HG02970 (cell line): ENCODE measurements around the gene UTP14A.
"Not testable (repeated sequence)": the region's sequence is repeated elsewhere in the genome, so short reads cannot be mapped to it uniquely, and the experiment has no call there.

ENCODE experiments used
- ATAC-seq: cut with Tn5 transposase; IDR thresholded peaks from one replicate; pipeline ENCODE4 v1.9.1; 2021; ENCODE audit warnings: mild to moderate bottlenecking, moderate library complexity, moderate number of reproducible peaks; ENCODE audit not compliant: unreplicated experiment, low FRiP score

UTP14A gene, protein sequence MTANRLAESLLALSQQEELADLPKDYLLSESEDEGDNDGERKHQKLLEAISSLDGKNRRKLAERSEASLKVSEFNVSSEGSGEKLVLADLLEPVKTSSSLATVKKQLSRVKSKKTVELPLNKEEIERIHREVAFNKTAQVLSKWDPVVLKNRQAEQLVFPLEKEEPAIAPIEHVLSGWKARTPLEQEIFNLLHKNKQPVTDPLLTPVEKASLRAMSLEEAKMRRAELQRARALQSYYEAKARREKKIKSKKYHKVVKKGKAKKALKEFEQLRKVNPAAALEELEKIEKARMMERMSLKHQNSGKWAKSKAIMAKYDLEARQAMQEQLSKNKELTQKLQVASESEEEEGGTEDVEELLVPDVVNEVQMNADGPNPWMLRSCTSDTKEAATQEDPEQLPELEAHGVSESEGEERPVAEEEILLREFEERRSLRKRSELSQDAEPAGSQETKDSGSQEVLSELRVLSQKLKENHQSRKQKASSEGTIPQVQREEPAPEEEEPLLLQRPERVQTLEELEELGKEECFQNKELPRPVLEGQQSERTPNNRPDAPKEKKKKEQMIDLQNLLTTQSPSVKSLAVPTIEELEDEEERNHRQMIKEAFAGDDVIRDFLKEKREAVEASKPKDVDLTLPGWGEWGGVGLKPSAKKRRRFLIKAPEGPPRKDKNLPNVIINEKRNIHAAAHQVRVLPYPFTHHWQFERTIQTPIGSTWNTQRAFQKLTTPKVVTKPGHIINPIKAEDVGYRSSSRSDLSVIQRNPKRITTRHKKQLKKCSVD

DNA sequence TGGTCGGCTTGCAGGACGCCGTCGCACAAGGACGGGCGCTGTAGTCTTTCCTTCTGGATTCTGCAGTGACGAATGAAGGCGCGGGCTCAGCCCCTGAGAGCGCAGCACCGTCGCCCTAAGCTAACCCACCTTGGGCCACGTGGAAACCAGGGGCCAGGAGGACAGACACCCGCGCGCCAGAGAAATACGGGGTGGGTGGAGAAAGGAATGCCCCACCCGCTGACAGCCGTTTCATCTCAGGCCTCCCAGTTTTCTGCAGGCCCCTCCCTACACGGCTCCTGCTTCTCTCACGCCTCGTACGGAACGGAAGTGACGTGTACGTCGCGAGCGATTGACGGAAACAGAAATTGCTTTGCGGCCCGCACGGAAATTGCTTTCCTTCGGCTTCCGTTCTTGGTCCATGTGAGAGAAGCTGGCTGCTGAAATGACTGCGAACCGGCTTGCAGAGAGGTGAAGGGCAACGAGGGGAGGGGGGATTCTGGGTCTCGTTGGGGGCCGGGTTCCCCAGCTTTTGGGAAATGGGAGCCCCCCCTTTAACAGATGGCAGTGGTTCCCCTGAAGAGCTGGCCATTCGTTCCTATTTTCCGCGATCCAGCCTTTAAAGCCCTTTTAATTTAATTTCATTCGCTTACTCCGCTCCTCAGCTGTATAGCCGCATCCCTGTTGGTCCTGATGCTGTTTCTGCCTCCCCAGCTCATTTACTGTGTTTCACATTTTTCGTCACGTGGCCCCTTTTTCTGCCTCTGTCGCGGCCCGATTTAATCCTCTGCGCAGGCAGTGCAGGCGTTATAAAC lies at the start of gene UTP14A:
Gene UTP14A, plus strand, starts transcription at position 378 of the 794 bp plus-strand sequence. Its CDS starts 47 bp downstream, at position 425.
- peak; percentile 88 for ATAC-seq

DNA sequence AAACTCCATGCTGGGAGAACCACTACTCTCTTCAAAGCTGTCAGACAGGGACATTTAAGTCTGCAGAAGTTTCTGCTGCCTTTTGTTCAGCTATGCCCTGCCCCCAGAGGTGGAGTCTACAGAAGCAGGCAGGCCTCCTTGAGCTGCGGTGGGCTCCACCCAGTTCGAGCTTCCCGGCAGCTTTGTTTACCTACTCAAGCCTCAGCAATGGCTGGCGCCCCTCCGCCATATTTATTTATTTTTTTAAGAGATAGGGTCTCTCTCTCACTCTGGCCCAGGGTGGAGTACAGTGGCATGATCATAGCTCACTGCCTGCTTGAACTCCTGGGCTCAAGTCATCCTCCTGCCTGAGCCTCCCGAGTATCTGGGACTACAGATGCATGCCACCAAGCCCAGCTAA lies 46.8 kb upstream of the UTP14A start:
- not testable (repeated sequence) for ATAC-seq

DNA sequence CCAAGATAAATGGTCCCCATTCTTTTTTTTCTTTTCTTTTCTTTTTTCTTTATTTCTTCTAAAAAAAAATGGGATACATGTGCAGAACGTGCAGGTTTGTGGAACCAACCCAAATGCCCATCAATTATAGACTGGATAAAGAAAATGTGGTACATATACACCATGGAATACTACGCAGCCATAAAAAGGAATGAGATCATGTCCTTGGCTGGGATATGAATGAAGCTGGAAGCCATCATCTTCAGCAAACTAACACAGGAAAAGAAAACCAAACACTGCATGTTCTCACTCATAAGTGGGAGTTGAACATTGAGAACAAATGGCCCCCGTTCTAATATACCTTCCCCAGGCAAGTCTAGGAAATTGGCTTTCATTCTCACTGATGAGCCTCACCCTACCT lies 39.6 kb upstream of the UTP14A start:
- ATAC-seq: not testable (repeated sequence)

DNA sequence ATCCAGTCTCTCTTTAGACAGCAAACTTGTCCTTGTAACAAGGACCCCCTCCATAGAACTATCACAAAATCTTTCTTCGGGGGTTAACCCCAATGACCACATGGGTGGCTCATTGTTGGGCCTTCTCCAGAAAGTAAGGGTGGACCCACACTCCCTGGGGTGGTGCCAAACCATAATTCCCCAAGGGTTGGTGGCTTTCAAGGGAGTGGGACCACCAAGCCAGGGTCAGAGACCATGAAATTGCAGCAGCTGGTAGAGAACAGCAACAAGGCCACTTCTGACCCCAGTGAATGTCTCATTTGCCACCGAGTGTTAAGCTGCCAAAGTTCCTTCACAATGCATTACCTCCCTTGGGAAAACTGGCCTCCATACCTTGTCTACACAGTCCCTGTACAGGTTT lies 33.4 kb upstream of the UTP14A start:
- ATAC-seq: no peak

DNA sequence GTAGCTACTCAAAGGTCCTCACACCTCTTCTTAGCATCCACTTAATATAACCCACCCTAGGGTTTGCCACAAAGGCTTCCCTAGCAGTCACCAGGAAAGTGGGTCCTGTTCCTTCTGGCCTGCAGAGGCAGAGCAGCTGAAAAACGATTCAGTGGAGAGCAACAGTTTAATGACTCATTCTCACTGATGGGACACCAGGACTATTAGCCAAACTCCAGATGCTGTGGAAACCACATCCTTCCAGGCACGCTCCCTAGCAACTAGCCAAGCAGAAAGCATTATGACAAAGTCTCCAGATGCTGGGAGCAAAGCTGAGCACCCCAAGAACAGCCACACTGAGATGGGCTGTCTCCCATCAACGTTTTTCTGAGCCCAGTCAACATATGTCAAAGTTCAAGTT lies 30.3 kb upstream of the UTP14A start:
- no peak for ATAC-seq

DNA sequence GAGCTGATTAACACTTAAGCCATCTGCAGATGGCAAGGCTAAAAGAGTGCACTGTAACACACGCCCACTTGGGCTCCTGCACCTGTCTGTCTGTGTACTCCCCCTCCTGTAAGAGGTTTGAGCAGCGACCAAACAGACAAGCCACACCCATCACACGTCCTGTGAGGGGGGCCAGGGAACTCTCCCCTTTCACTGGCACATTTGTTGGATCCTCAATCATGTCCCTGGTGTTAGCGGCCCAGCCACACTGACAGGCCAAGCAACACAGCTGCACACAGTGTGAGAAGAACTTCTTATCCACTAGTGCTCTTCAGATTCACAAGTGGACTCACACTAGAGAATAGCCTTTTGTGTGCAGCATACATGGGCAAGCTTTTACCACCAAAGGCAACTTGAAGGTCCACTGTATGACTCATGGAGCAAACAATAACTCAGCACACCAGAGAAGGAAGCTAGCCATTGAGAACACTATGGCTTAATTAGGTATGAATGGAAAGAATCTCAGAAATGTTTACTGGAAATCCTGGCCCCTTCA lies 29.1 kb upstream of the UTP14A start:
- no peak for ATAC-seq

DNA sequence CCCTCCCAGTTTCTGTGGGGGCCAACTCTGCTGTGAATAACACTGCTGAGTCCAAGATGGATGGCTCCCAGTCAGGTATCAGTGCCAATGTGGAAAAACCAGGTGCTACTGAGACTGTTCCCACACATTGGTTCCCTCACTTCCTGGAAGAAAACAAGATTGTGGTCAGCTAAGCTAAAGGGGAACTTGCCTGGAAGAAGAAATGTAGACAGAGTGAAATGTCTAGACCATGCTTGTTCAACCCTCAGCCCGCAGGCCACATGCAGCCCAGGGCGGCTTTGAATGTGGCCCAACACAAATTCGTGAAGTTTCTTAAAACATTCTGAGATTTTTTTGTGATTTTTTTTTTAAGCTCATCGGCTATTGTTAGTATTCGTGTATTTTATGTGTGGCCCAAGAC lies 28.6 kb upstream of the UTP14A start:
- no peak for ATAC-seq

DNA sequence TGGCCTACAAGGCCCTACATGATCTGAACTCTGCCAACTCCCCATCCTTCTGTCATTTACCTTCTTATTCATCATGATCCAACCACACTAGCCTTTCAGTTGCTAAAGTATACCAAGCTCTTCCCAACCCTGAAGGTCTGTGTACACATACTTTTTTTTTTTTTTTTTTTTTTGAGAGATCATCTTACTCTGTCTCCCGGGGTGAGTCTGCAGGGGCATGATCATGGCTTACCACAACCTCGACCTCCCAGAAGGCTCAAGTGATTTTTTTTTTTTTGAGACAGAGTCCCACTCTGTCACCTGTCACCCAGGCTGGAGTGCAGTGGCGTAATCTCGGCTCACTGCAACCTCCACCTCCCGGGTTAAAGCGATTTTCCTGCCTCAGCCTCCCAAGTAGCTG lies 5.9 kb upstream of the UTP14A start:
- ATAC-seq: no peak

DNA sequence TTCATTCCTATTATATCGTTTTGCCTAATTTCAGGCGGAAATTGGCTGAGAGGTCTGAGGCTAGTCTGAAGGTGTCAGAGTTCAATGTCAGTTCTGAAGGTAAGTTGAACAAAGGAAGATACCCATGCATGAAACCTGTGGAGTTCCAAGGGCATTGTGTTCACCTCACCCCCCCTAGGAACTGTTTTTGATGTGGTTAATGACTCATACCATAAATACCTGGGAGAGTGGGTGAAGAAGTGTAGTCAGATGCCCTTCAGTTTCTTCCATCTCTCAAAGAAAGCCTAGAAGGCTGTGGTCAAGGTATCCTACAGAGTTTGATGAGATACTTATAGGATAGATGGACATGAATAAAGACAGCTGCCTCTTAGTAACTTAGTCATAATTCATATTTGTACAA lies 2.7 kb downstream of the UTP14A start:
- no peak for ATAC-seq

DNA sequence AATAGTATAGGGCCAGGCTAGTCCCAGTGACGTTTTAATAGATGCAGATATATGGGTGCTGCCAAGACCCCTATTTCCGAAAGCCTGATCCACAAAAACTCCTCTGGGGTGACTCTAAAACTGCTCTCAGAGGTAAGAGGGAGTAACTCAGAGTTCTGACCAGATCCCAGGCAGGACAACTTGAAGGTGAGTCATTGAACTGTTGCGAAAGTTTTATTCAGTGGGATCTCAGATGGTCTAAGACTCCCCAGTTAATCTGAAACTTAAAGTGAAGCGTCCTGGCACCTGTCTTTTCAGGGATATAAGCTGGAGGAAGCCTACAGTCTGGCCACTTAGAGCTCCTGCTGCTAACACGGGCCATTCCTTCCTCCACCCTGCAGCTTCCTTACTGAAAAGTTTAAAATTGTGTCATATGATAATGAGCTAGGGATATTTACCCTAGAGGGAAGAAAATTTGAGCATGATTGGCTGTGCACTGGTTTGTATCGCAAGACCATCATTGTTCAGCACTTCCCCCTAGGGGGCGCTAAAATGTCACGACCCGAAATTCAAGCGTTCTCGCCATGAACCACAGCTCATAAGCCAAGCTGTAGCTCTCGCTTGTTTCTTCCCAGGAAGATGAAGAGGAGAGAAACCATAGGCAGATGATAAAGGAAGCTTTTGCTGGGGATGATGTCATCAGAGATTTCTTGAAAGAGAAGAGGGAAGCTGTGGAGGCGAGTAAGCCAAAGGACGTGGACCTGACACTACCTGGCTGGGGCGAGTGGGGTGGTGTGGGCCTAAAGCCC lies 19.5 kb downstream of the UTP14A start:
- ATAC-seq: no peak

DNA sequence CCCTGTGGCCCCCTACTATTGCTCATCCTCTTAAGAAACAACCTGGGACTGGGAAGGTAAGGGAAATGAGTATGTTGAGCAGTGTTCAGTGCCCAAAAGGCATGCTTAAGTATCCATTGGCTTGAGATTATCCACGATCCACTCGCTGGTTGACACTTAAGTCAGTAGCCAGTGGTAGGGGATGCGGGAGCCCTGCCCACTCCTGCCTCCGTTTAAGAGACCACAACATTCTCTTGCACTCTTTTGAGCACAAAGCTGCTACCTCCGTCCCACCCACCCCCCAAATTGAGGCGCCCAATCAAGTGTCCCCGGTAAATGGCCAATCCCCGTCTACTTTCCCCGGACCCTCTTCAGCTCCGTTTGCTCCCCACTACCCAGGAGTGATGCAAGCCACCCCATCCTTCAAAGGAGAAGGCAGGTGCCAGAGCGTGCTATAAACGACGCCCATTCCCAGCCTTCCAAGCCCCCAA lies 25.0 kb downstream of the UTP14A start:
- no peak for ATAC-seq

DNA sequence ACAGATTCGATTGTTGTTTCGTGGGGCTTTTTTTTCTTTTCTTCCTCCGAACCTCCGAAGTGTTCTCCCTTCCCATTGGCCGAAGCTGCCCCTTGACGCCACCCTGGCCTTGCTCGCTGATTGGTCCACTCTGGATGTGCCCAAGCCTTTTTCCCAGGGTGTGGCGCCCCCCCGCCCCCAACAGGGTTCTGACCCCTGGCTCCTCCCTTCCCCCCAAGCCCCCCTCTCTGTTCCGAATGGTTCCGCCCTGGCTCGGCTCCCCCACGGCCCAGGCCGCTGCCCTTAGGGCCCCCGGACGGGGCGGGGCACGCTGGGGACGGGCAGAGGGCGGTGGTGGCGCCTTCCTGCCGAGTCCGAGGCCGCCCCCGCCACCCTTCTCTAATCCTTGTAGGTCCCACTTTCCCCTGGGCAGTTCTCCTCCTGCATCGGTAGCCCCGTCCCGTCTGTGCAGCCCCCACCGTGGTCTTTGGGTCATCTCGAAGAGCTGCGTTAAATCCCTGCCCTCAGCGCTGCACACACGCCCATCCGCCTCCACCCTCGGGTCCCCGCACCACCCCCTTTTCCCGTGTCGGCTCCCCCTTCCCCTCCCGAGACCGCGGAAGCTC lies 25.5 kb downstream of the UTP14A start:
- ATAC-seq: no peak

DNA sequence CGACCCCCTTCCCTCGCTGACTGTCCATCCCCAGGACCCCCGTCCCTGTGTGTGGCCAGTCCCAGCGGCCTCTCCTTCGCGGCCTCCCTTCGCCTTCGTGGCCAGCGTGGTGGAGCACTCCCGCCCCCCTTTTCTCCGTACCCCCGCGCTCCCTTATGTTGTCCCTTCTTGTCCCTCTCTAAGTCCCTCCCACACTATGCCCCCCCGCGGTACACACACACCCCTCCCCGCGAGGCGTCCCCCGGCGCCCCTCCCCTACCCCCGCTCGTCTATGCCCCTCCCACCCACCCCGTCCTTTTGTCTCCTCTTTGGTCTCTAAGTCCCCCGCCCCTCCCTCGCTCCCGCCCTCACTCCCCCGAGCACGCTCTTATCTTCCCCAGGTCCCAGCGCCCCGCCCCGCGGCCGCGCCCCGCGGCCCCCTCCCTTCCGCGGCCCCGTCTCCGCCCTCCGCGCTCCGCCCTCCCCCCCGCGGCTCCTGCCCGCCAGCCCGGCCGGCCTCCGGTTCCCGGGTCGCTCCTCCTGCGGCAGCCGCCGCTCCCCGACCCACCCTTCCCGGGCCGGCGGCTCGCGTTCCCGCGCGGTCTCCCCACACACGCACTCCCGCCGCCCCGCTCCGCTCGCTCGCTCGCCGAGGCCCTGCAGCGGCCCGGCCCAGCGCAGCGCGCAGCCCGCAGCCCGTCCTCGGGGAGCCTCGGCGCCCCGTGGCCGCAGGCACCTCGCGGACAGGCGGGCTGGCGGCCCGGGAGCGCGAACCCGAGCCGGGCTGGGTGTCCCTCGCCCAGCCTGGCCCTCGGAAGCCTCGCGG lies 26.3 kb downstream of the UTP14A start:
- no peak for ATAC-seq

DNA sequence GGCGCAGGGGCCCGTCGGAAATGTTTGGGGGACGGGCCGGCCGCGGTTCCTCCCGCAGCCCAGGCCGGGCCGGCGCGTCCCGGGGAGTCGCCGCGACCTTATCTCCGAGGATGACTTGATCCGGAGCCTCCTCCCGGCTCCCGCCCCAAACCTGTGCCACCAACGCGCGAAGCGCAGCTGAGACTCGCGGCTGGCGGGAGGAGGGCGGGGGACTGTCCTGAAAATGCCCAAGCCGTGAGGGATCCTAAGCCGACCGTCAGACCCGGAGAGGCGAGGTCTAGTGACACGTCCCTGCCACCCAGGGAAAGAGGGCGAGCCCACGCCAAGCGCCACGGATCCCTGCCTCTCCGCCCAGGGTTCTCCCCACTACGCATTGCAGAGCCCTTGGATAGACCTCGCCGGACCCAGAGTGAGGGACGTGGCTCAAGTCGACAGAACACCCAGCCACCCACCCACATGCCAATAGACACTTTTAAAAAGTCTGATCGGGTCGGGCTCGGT lies 26.9 kb downstream of the UTP14A start:
- no peak for ATAC-seq

DNA sequence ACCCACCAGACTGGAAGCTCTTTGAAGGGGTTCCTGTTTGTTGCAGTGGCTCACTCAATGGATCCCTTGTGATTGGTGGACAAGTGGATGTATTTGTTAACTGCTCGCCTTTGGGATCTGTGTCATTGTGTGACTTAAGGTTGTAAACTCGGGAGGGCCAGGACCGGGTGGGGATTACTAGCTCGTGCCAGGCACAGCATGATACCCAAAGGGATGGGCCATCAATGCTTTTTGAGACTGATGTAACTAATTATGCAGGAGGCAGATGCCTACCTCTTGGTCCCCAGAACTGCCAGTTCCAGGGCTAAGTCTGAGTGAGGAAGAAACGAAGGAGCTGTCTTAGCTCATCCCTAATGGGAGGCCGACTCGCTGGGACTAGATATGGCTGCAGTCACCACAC lies 27.7 kb downstream of the UTP14A start:
- no peak for ATAC-seq

DNA sequence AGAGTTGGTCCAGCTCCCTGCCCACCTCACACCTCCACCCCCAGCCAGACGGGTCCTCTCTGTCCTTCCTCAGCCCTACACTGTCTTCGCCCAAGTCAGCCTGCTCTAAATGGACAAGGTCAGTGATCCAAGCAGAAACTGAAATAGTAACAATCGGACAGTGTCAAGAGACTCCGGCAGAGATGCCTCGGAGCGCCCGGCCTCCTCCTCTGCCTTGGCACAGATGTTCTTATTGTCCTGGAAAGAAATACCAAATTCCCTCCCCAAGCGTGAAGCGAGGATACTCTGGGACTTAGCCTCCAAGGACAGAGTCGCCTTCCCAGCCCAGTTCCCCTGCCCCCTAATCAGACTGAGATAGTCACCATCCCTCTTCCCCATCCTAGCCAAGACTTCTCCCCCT lies 28.5 kb downstream of the UTP14A start:
- no peak for ATAC-seq

DNA sequence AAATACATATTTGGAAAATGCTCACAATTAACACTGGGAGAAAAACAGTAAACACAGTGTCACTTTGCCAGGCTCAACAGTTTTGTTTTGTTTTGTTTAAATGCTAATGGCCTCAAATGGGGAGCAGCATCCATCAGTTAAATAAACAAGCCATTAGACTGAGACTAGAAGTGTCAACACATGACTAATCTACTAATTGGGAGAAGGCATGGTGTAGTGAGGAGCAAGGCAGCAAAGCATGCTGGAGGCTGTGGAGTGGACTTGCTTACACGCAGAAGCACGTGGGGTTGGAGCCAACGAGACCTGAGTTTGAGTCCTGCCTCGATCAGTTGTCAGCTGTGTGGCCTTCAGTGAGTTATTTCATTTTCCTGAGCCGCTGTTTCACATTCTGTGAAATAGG lies 29.0 kb downstream of the UTP14A start:
- no peak for ATAC-seq

DNA sequence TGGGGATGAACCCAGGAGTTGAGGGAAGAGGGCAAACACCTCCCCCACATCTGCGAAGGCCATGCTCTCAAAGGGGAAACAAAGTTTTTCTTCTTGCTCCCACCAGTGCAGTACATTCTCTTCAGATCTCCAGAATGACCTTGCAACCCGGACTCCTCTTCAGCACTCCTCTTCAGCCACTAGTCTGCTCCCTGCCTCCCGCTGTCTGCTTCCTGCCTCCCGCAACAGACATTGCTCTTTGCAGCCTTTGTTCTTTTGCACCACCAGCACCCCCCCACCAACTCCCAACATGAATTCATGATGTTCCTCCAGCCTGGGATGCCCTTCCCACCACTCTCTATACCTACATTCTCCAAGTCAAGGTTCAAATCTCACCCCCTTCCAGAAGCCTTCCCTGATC lies 32.1 kb downstream of the UTP14A start:
- ATAC-seq: no peak
